Measurements from ENCODE around the gene FZD1.

Gene FZD1

GRCh38 chr7:91251877-91252276 is 12.4 kb upstream of the FZD1 start:
- ATAC-seq (ENCODE audit: insufficient read depth, low read depth) (no peak), DNase-seq (no peak)
- H3K79me2 ChIP-seq (ENCODE audit: insufficient read depth, low read length) = no peaks in the 10 kb centered on the region
- no peak overlapping the region for H3K4me2 ChIP-seq (ENCODE audit: insufficient read depth, low read length)
- TF ChIP-seq EZH2 (IDR thresholded peaks at IDR 0.05; ENCODE audit: borderline replicate concordance, low read depth, low read length, severe bottlenecking) = no peak
- TF ChIP-seq, protein P1, sequence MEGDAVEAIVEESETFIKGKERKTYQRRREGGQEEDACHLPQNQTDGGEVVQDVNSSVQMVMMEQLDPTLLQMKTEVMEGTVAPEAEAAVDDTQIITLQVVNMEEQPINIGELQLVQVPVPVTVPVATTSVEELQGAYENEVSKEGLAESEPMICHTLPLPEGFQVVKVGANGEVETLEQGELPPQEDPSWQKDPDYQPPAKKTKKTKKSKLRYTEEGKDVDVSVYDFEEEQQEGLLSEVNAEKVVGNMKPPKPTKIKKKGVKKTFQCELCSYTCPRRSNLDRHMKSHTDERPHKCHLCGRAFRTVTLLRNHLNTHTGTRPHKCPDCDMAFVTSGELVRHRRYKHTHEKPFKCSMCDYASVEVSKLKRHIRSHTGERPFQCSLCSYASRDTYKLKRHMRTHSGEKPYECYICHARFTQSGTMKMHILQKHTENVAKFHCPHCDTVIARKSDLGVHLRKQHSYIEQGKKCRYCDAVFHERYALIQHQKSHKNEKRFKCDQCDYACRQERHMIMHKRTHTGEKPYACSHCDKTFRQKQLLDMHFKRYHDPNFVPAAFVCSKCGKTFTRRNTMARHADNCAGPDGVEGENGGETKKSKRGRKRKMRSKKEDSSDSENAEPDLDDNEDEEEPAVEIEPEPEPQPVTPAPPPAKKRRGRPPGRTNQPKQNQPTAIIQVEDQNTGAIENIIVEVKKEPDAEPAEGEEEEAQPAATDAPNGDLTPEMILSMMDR (IDR thresholded peaks at IDR 0.05; ENCODE audit: borderline replicate concordance, extremely low read depth, low read length, poor library complexity, severe bottlenecking) = no peak
- H4K20me1 ChIP-seq (ENCODE audit: insufficient read depth, low read length) = no peaks in the 10 kb centered on the region
- peaks cover 4% of the 10 kb centered on the region for H3K27me3 ChIP-seq (ENCODE audit: insufficient read depth, low read length, poor library complexity)
- no peaks in the 10 kb centered on the region for H3K9me3 ChIP-seq (ENCODE audit: insufficient read depth, low read length, severe bottlenecking)
- no peak overlapping the region for H3K4me3 ChIP-seq (ENCODE audit: low read depth in 1 of 2, low read length in 2 of 2)
- H3K9ac ChIP-seq (ENCODE audit: low read depth, low read length) = no peak overlapping the region
- H3K4me1 ChIP-seq (ENCODE audit: insufficient read depth, low read length) = no peaks in the 10 kb centered on the region
- no peak overlapping the region for H3K27ac ChIP-seq (ENCODE audit: low read length)
- H2AFZ ChIP-seq (ENCODE audit: low read depth, low read length) = no peak overlapping the region
- H3K36me3 ChIP-seq (ENCODE audit: insufficient read depth, low read length) = no peaks in the 10 kb centered on the region

DNA sequence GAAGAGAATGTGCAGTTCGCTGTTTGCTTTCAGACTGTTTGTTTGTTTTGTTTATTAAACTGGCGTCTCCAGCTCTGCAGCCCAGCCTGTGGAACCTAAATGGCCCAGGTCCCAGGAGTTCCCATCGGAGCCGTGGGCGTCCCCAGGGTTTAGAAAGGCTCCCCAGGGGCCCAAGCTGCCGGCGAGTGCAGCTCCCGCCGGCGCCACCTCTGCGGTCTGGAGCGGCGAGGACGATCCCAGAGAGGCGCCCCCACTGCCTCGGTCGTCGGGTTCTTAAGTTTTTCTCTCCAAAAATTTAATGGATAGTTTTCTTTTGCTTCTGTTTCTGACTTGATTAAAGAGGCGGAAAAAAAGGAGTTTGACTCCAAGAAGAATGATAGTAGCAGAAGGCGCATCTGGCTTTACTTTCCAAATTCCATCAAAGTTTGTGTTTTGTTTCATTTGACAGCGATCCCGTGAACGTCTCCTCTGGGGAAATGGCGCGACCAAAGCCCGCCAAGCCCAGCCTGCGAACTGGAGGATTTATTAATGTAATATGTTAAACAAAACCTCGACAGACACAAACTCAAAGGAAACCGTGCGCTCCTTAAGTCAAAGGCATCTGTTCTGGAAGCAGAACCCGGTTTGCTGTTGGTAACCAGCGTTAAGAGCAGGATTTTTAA is 718 bp upstream of the FZD1 start:
- ATAC-seq (ENCODE audit: insufficient read depth, low read depth) = peak; percentile 0; the same call in 2 of the 3 replicates
- no peaks in the 10 kb centered on the region for H3K9me3 ChIP-seq (ENCODE audit: insufficient read depth, low read length, severe bottlenecking)
- H3K4me1 ChIP-seq (ENCODE audit: insufficient read depth, low read length) = peaks cover 42% of the 10 kb centered on the region
- peak overlapping the region; percentile 70 for H3K9ac ChIP-seq (ENCODE audit: low read depth, low read length)
- peak overlapping the region; percentile 79 for H2AFZ ChIP-seq (ENCODE audit: low read depth, low read length)
- peak; percentile 38 for DNase-seq
- no peaks in the 10 kb centered on the region for H3K79me2 ChIP-seq (ENCODE audit: insufficient read depth, low read length)
- H3K27ac ChIP-seq (ENCODE audit: low read length) = peak overlapping the region; percentile 19; the same call in 1 of the 2 replicates
- H3K36me3 ChIP-seq (ENCODE audit: insufficient read depth, low read length) = no peaks in the 10 kb centered on the region; the same call in 1 of the 2 replicates
- H4K20me1 ChIP-seq (ENCODE audit: insufficient read depth, low read length) = peaks cover 13% of the 10 kb centered on the region
- peaks cover 48% of the 10 kb centered on the region for H3K27me3 ChIP-seq (ENCODE audit: insufficient read depth, low read length, poor library complexity)
- peak overlapping the region; percentile 56 to 57; a peak in 3 of 4 replicates for H3K4me3 ChIP-seq (ENCODE audit: low read depth in 1 of 2, low read length in 2 of 2)
- peak; percentile 73 for TF ChIP-seq EZH2 (IDR thresholded peaks at IDR 0.05; ENCODE audit: borderline replicate concordance, low read depth, low read length, severe bottlenecking)
- TF ChIP-seq, protein P1 (IDR thresholded peaks at IDR 0.05; ENCODE audit: borderline replicate concordance, extremely low read depth, low read length, poor library complexity, severe bottlenecking) = peak; percentile 8
- peak overlapping the region; percentile 73 for H3K4me2 ChIP-seq (ENCODE audit: insufficient read depth, low read length)

DNA sequence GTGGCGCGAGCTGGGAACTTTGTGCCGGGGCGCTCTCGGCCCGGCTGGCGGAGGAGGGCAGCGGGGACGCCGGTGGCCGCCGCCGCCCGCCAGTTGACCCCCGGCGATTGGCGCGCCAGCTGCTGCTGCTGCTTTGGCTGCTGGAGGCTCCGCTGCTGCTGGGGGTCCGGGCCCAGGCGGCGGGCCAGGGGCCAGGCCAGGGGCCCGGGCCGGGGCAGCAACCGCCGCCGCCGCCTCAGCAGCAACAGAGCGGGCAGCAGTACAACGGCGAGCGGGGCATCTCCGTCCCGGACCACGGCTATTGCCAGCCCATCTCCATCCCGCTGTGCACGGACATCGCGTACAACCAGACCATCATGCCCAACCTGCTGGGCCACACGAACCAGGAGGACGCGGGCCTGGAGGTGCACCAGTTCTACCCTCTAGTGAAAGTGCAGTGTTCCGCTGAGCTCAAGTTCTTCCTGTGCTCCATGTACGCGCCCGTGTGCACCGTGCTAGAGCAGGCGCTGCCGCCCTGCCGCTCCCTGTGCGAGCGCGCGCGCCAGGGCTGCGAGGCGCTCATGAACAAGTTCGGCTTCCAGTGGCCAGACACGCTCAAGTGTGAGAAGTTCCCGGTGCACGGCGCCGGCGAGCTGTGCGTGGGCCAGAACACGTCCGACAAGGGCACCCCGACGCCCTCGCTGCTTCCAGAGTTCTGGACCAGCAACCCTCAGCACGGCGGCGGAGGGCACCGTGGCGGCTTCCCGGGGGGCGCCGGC is 870 bp downstream of the FZD1 start:
- H3K79me2 ChIP-seq (ENCODE audit: insufficient read depth, low read length) = no peaks in the 10 kb centered on the region
- peaks cover 40% of the 10 kb centered on the region for H3K27me3 ChIP-seq (ENCODE audit: insufficient read depth, low read length, poor library complexity)
- H3K36me3 ChIP-seq (ENCODE audit: insufficient read depth, low read length) = no peaks in the 10 kb centered on the region; the same call in 1 of the 2 replicates
- peak overlapping the region; percentile 56 to 57 for H3K4me3 ChIP-seq (ENCODE audit: low read depth in 1 of 2, low read length in 2 of 2)
- peak overlapping the region; percentile 73 for H3K4me2 ChIP-seq (ENCODE audit: insufficient read depth, low read length)
- peak overlapping the region; percentile 38; the same call in 1 of the 2 replicates for H3K27ac ChIP-seq (ENCODE audit: low read length)
- DNase-seq (peak; percentile 15), ATAC-seq (ENCODE audit: insufficient read depth, low read depth) (peak; percentile 2; the same call in 2 of the 3 replicates)
- peak overlapping the region; percentile 60 for H2AFZ ChIP-seq (ENCODE audit: low read depth, low read length)
- no peaks in the 10 kb centered on the region for H3K9me3 ChIP-seq (ENCODE audit: insufficient read depth, low read length, severe bottlenecking)
- no peak for TF ChIP-seq EZH2 (IDR thresholded peaks at IDR 0.05; ENCODE audit: borderline replicate concordance, low read depth, low read length, severe bottlenecking)
- TF ChIP-seq, protein P1 (IDR thresholded peaks at IDR 0.05; ENCODE audit: borderline replicate concordance, extremely low read depth, low read length, poor library complexity, severe bottlenecking) = no peak
- peaks cover 13% of the 10 kb centered on the region for H4K20me1 ChIP-seq (ENCODE audit: insufficient read depth, low read length)
- H3K4me1 ChIP-seq (ENCODE audit: insufficient read depth, low read length) = peaks cover 42% of the 10 kb centered on the region
- H3K9ac ChIP-seq (ENCODE audit: low read depth, low read length) = peak overlapping the region; percentile 70
